HepG2 (cell line): Measurements from ENCODE around the gene PRDM15. TPM values are rescaled to one million over a fixed set of nuclear protein-coding genes. Genes with fewer than 3 reads are reported as not detected.

Experiments
- ATF1 ChIP-seq: IDR thresholded peaks from 2 replicates; pipeline ENCODE4 v1.6.1; 2016; ENCODE audit warnings: mild to moderate bottlenecking, control low read depth
- CBX2 ChIP-seq, 2 experiments: fragments of 200-600 bp in 1 of 2; sonication (generic); formaldehyde crosslinking in 1 of 2; IDR thresholded peaks; 2 replicates each; pipeline versions ENCODE4 v1.7.0 to v1.8.1; 2018 to 2022; ENCODE audit warnings: low read depth in 2 of 2, low read length in 1 of 2, mild to moderate bottlenecking in 1 of 2, missing genetic modification reagents in 1 of 2
- ERF ChIP-seq: IDR thresholded peaks from 2 replicates; pipeline ENCODE4 v1.6.1; 2018; ENCODE audit warnings: missing biosample characterization, missing genetic modification reagents
- FOXA1 ChIP-seq, 2 experiments: fragments of 450-650 bp in 1 of 2; sonication (generic) in 1 of 2; formaldehyde crosslinking in 1 of 2; IDR thresholded peaks; 2 replicates each; pipeline versions ENCODE4 v1.4.0 to v1.6.1; 2016 to 2020; ENCODE audit warnings: missing genetic modification reagents in 1 of 2
- FOXO1 ChIP-seq: sonication (generic); formaldehyde crosslinking; IDR thresholded peaks from 2 replicates; pipeline ENCODE4 v1.4.0; 2020; ENCODE audit warnings: missing genetic modification reagents
- HMGXB4 ChIP-seq, 2 experiments: sonication (generic) in 1 of 2; formaldehyde crosslinking in 1 of 2; IDR thresholded peaks; 2 replicates each; pipeline versions ENCODE4 v1.4.0 to v1.6.1; 2018 to 2020; ENCODE audit warnings: missing genetic modification reagents in 2 of 2, borderline replicate concordance in 1 of 2, low read depth in 1 of 2, mild to moderate bottlenecking in 1 of 2, missing biosample characterization in 1 of 2
- HNF4A ChIP-seq: sonication (generic); formaldehyde crosslinking; IDR thresholded peaks from 2 replicates; pipeline ENCODE4 v1.4.0; 2020; ENCODE audit warnings: missing genetic modification reagents
- IRF2 ChIP-seq: IDR thresholded peaks from 2 replicates; pipeline ENCODE4 v1.6.1; 2018; ENCODE audit warnings: missing genetic modification reagents, missing compliant biosample characterization
- JUND ChIP-seq: sonication (generic); formaldehyde crosslinking; IDR thresholded peaks from 2 replicates; pipeline ENCODE4 v1.8.0; 2022; ENCODE audit warnings: mild to moderate bottlenecking, missing genetic modification reagents
- KDM4B ChIP-seq: sonication (generic); formaldehyde crosslinking; IDR thresholded peaks from 2 replicates; pipeline ENCODE4 v1.4.0; 2020; ENCODE audit warnings: missing genetic modification reagents
- PTBP1 ChIP-seq: fragments of 200-400 bp; formaldehyde crosslinking; IDR thresholded peaks from 2 replicates; pipeline ENCODE4 v1.6.1; 2018; ENCODE audit warnings: low read length, low read depth; ENCODE audit not compliant: poor library complexity, severe bottlenecking
- STAT6 ChIP-seq: sonication (generic); formaldehyde crosslinking; IDR thresholded peaks from 2 replicates; pipeline ENCODE4 v1.4.0; 2020; ENCODE audit warnings: missing genetic modification reagents, mild to moderate bottlenecking, borderline replicate concordance
- TBL1XR1 ChIP-seq: fragments of 150-350 bp; IDR thresholded peaks from 2 replicates; pipeline ENCODE4 v1.6.1; 2014; ENCODE audit warnings: borderline replicate concordance, low read length; ENCODE audit not compliant: partially characterized antibody
- THRA ChIP-seq: sonication (generic); formaldehyde crosslinking; IDR thresholded peaks from 2 replicates; pipeline ENCODE4 v1.4.0; 2020; ENCODE audit warnings: missing genetic modification reagents, borderline replicate concordance
- ZBTB20 ChIP-seq: sonication (generic); formaldehyde crosslinking; IDR thresholded peaks from 2 replicates; pipeline ENCODE4 v1.8.1; 2023; ENCODE audit warnings: missing genetic modification reagents, low read depth, mild to moderate bottlenecking, borderline replicate concordance
- ZNF331 ChIP-seq: sonication (generic); formaldehyde crosslinking; IDR thresholded peaks from 2 replicates; pipeline ENCODE4 v1.4.0; 2020; ENCODE audit warnings: missing genetic modification reagents
- ZNF567 ChIP-seq: sonication (generic); formaldehyde crosslinking; IDR thresholded peaks from 2 replicates; pipeline ENCODE4 v1.8.1; 2023; ENCODE audit warnings: mild to moderate bottlenecking, missing genetic modification reagents, borderline replicate concordance
- ZNF605 ChIP-seq: sonication (generic); formaldehyde crosslinking; IDR thresholded peaks from 2 replicates; pipeline ENCODE4 v1.8.0; 2022; ENCODE audit warnings: mild to moderate bottlenecking, missing genetic modification reagents
- ZNF614 ChIP-seq: IDR thresholded peaks from 2 replicates; pipeline ENCODE4 v1.6.1; 2018; ENCODE audit warnings: missing biosample characterization, missing genetic modification reagents, inconsistent platforms, borderline replicate concordance
- ZNF800 ChIP-seq: sonication (generic); formaldehyde crosslinking; IDR thresholded peaks from 2 replicates; pipeline ENCODE4 v1.4.0; 2020; ENCODE audit warnings: missing genetic modification reagents
- ZNF878 ChIP-seq: sonication (generic); formaldehyde crosslinking; IDR thresholded peaks from 2 replicates; pipeline ENCODE4 v1.8.1; 2023; ENCODE audit warnings: mild to moderate bottlenecking, missing genetic modification reagents, moderate library complexity
- polyA plus RNA-seq, 8 experiments: library from polyadenylated mRNA; depleted of rRNA in 3 of 8; stranded (reverse) in 7 of 8; unstranded in 1 of 8; fragments of >200 nt; fragmentation: Illumina TruSeq in 4 of 8; extraction: Trizol in 4 of 8; gene quantifications; 2 replicates each; pipeline versions ENCODE4 v1.2.1 to v1.2.3, GENCODE V29; 2011 to 2016; ENCODE audit warnings: low read depth in 4 of 8, missing spikeins in 1 of 8, mixed read lengths in 1 of 8; ENCODE audit not compliant: insufficient read depth in 1 of 8
- total RNA-seq, 5 experiments: library from RNA; depleted of rRNA; stranded (reverse); fragments of >200 nt; fragmentation: Illumina TruSeq; extraction: Trizol; gene quantifications; 2 replicates each; pipeline ENCODE4 v1.2.3, GENCODE V29; 2016; ENCODE audit warnings: low read depth in 1 of 5

The PRDM15 gene
- total and polyA plus RNA-seq, 2 of the 13 experiments (the other 11 are each of a cell fraction or from before 2014, with no cell fraction given) = 4.0 to 6.9 TPM

- TF ChIP-seq ZNF331 (CRISPR knock-in tag) = peak; percentile 75
- peak; percentile 7; the same call in 1 of the 2 replicates for TF ChIP-seq CBX2 (IDR thresholded peaks at IDR 0.05; ENCODE audit: low read depth, low read length)
- no peak for TF ChIP-seq CBX2 (CRISPR knock-in tag; IDR thresholded peaks at IDR 0.05; ENCODE audit: low read depth)
- TF ChIP-seq FOXA1 (IDR thresholded peaks at IDR 0.05) = no peak
- peak; percentile 48 for TF ChIP-seq FOXA1 (CRISPR knock-in tag; IDR thresholded peaks at IDR 0.05)
- no peak for TF ChIP-seq STAT6
- peak in 1 of 2 experiments; percentile 55; a peak in 1 of 4 replicates for TF ChIP-seq HMGXB4 (CRISPR knock-in tag; IDR thresholded peaks at IDR 0.05; ENCODE audit: borderline replicate concordance in 1 of 2, low read depth in 1 of 2)
- TF ChIP-seq ZNF605 (CRISPR knock-in tag) = no peak
- TF ChIP-seq JUND (CRISPR knock-in tag) = no peak
- TF ChIP-seq IRF2 = peak; percentile 87
- TF ChIP-seq KDM4B (CRISPR knock-in tag) = peak; percentile 51
- peak; percentile 99 for TF ChIP-seq TBL1XR1
- TF ChIP-seq THRA (CRISPR knock-in tag) = peak; percentile 61; the same call in 1 of the 2 replicates
- peak; percentile 81; the same call in 1 of the 2 replicates for TF ChIP-seq ZNF614 (CRISPR knock-in tag)
- TF ChIP-seq PTBP1 = no peak
- peak; percentile 79 for TF ChIP-seq ERF (CRISPR knock-in tag)
- TF ChIP-seq ZNF878 (CRISPR knock-in tag) = 0 out of 2 replicates have a peak, but pooled peaks have one; percentile 49
- TF ChIP-seq HNF4A (CRISPR knock-in tag) = peak; percentile 99
- TF ChIP-seq ZNF567 (CRISPR knock-in tag) = no peak
- peak; percentile 90 for TF ChIP-seq ZNF800 (CRISPR knock-in tag)
- TF ChIP-seq ZBTB20 (CRISPR knock-in tag) = peak; percentile 60; the same call in 1 of the 2 replicates
- peak; percentile 49; the same call in 1 of the 2 replicates for TF ChIP-seq ATF1 (CRISPR knock-in tag)
- TF ChIP-seq FOXO1 (CRISPR knock-in tag) = peak; percentile 84
These were observed 110.6 kb downstream of the PRDM15 start (continued) for GRCh38 chr21:41768437-41769042.
